ENCODE data around the gene TPM1. TPM values are rescaled to one million over a fixed set of nuclear protein-coding genes. Genes with fewer than 3 reads are reported as not detected.

Gene TPM1
- total and polyA plus RNA-seq, 10 of the 15 experiments (the other 5 are each of a cell fraction or from before 2014, with no cell fraction given), result 0.43 to 10.0 (median 2.4) TPM

DNA sequence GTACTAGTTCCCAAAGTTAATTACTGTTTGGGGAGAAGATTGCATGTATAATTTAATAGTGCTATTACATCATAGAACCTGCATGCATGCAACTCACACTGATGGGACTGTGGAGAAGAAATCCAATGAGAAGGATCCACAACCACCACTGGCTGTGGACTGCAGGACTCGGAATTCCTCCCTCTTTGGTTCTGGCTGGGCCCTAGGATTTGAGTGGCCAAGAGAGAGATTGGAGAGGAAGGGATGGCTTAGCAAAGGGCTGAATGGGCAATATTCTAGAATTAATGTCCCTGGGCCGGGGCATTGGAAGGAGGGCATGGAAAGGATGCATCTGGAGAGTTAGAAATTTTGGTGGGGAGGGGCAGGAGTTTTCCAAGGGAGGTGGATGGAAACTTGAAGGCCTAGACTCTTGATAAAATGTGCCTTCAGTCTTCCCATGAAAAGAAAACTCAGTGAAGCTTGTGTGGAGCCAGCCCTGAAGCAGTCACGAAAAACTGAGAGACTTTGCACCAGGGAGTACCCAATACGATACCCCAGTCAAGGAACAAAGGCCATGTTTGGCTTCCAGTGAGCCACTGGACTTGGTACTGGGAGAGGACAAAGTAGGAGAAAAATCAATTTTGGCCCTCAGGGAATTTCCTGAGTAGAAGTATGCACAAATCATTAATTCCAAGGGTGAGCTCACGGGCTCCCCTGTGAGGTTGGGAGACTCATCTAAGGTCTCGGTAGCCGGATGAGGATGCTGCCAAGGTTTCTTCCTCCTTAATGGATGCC is 31.4 kb upstream of the TPM1 start:
- no peak for ATAC-seq
- H3K9ac ChIP-seq (ENCODE audit: control insufficient read depth, insufficient read depth, low read length), result no peak overlapping the region
- H4K20me1 ChIP-seq (ENCODE audit: control insufficient read depth, insufficient read depth), result no peaks in the 10 kb centered on the region
- no peak overlapping the region for H3K4me2 ChIP-seq (ENCODE audit: control insufficient read depth, insufficient read depth)
- H3K27me3 ChIP-seq (replicated peaks in 1 of 2; ENCODE audit: control insufficient read depth in 2 of 2, insufficient read depth in 2 of 2, low read length in 1 of 2), result no peaks in the 10 kb centered on the region; a peak in 2 of 4 replicates
- no TSS peak for BruUV-seq (replicated peaks)
- no peaks in the 10 kb centered on the region for H3K79me2 ChIP-seq (ENCODE audit: control insufficient read depth, insufficient read depth, low read length)
- 43% methylated on average over 7 of the region's 7 CpGs for WGBS (ENCODE audit: insufficient coverage, insufficient replicate concordance, low lambda C conversion rate, missing lambda C conversion rate)
- ChIA-PET SMC1A (ENCODE audit: uncharacterized antibody, unreplicated experiment) (no interaction called here), RAD21 (ENCODE audit: unreplicated experiment) (no interaction called here), CTCF (no interaction called here), POLR2A (no interaction called here)
- no peak for TF ChIP-seq WRNIP1 (IDR thresholded peaks at IDR 0.05; ENCODE audit: borderline replicate concordance, low read depth, low read length)
- TF ChIP-seq POLR2A (IDR thresholded peaks at IDR 0.05; ENCODE audit: low read depth, low read length), result no peak
- no peak for TF ChIP-seq HDAC2 (IDR thresholded peaks at IDR 0.05)
- no peak for TF ChIP-seq IKZF1 (conservative IDR thresholded peaks at IDR 0.05)
- TF ChIP-seq LARP7 (IDR thresholded peaks at IDR 0.05), result no peak
- TF ChIP-seq FOXM1 (IDR thresholded peaks at IDR 0.05; ENCODE audit: low read depth, low read length), result no peak
- TF ChIP-seq GATAD2B (conservative IDR thresholded peaks at IDR 0.05; ENCODE audit: low read depth), result no peak
- no peak for DNase-seq (ENCODE audit: low read depth, low spot score)
- H3K4me3 ChIP-seq, result no peak overlapping the region
- intact Hi-C loops (cut with micrococcal nuclease; ENCODE audit: unreplicated experiment), result no loop called here
- in situ Hi-C loops (cut with MboI), result no loop called here
- no peak for FAIRE-seq
- no peak overlapping the region for H2AFZ ChIP-seq (ENCODE audit: control insufficient read depth, low read depth, low read length)
- H3K27ac ChIP-seq (ENCODE audit: control insufficient read depth, insufficient read depth), result no peak overlapping the region
- no peaks in the 10 kb centered on the region for H3K36me3 ChIP-seq (ENCODE audit: control insufficient read depth in 2 of 2, insufficient read depth in 2 of 2, low read length in 1 of 2)
- no peaks in the 10 kb centered on the region for H3K4me1 ChIP-seq (ENCODE audit: control insufficient read depth, insufficient read depth, low read length)
- H3K9me3 ChIP-seq (replicated peaks; ENCODE audit: control insufficient read depth, insufficient read depth, low read length), result no peaks in the 10 kb centered on the region

GRCh38 chr15:63012444-63012843 is 30.1 kb upstream of the TPM1 start:
- Histone ChIP-seq H3K9ac (ENCODE audit: control insufficient read depth, insufficient read depth, low read length) (no peak overlapping the region), H3K36me3 (ENCODE audit: control insufficient read depth in 2 of 2, insufficient read depth in 2 of 2, low read length in 1 of 2) (no peaks in the 10 kb centered on the region), H4K20me1 (ENCODE audit: control insufficient read depth, insufficient read depth) (no peaks in the 10 kb centered on the region), H3K9me3 (replicated peaks; ENCODE audit: control insufficient read depth, insufficient read depth, low read length) (no peaks in the 10 kb centered on the region), H3K4me1 (ENCODE audit: control insufficient read depth, insufficient read depth, low read length) (no peaks in the 10 kb centered on the region), H3K79me2 (ENCODE audit: control insufficient read depth, insufficient read depth, low read length) (no peaks in the 10 kb centered on the region), H3K4me2 (ENCODE audit: control insufficient read depth, insufficient read depth) (no peak overlapping the region), H3K27ac (ENCODE audit: control insufficient read depth, insufficient read depth) (no peak overlapping the region), H3K27me3 (replicated peaks in 1 of 2; ENCODE audit: control insufficient read depth in 2 of 2, insufficient read depth in 2 of 2, low read length in 1 of 2) (no peaks in the 10 kb centered on the region; a peak in 3 of 4 replicates), H2AFZ (ENCODE audit: control insufficient read depth, low read depth, low read length) (no peak overlapping the region), H3K4me3 (no peak overlapping the region)
- POLR2A ChIA-PET, result no interaction called here
- SMC1A ChIA-PET (ENCODE audit: uncharacterized antibody, unreplicated experiment), result no interaction called here
- TF ChIP-seq HDAC2 (IDR thresholded peaks at IDR 0.05) (no peak), MTA2 (IDR thresholded peaks at IDR 0.05; ENCODE audit: low read depth) (no peak)
- TF ChIP-seq, protein P1, sequence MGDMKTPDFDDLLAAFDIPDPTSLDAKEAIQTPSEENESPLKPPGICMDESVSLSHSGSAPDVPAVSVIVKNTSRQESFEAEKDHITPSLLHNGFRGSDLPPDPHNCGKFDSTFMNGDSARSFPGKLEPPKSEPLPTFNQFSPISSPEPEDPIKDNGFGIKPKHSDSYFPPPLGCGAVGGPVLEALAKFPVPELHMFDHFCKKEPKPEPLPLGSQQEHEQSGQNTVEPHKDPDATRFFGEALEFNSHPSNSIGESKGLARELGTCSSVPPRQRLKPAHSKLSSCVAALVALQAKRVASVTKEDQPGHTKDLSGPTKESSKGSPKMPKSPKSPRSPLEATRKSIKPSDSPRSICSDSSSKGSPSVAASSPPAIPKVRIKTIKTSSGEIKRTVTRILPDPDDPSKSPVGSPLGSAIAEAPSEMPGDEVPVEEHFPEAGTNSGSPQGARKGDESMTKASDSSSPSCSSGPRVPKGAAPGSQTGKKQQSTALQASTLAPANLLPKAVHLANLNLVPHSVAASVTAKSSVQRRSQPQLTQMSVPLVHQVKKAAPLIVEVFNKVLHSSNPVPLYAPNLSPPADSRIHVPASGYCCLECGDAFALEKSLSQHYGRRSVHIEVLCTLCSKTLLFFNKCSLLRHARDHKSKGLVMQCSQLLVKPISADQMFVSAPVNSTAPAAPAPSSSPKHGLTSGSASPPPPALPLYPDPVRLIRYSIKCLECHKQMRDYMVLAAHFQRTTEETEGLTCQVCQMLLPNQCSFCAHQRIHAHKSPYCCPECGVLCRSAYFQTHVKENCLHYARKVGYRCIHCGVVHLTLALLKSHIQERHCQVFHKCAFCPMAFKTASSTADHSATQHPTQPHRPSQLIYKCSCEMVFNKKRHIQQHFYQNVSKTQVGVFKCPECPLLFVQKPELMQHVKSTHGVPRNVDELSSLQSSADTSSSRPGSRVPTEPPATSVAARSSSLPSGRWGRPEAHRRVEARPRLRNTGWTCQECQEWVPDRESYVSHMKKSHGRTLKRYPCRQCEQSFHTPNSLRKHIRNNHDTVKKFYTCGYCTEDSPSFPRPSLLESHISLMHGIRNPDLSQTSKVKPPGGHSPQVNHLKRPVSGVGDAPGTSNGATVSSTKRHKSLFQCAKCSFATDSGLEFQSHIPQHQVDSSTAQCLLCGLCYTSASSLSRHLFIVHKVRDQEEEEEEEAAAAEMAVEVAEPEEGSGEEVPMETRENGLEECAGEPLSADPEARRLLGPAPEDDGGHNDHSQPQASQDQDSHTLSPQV (IDR thresholded peaks at IDR 0.05), result no peak
- TF ChIP-seq, protein P2, sequence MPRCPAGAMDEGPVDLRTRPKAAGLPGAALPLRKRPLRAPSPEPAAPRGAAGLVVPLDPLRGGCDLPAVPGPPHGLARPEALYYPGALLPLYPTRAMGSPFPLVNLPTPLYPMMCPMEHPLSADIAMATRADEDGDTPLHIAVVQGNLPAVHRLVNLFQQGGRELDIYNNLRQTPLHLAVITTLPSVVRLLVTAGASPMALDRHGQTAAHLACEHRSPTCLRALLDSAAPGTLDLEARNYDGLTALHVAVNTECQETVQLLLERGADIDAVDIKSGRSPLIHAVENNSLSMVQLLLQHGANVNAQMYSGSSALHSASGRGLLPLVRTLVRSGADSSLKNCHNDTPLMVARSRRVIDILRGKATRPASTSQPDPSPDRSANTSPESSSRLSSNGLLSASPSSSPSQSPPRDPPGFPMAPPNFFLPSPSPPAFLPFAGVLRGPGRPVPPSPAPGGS (IDR thresholded peaks at IDR 0.05; ENCODE audit: borderline replicate concordance, insufficient read depth, low read depth, low read length, poor library complexity, severe bottlenecking), result no peak
- CTCF ChIA-PET, result no interaction called here
- intact Hi-C loops (cut with micrococcal nuclease; ENCODE audit: unreplicated experiment) (no loop called here), in situ Hi-C loops (cut with MboI) (no loop called here)
- BruUV-seq (replicated peaks), result no TSS peak
- FAIRE-seq, result no peak
- no peak for DNase-seq (ENCODE audit: low read depth, low spot score)
- RAD21 ChIA-PET (ENCODE audit: unreplicated experiment), result no interaction called here
- no peak for ATAC-seq
- WGBS (ENCODE audit: insufficient coverage, insufficient replicate concordance, low lambda C conversion rate, missing lambda C conversion rate), result 74% methylated on average over 6 of the region's 6 CpGs

All from GM12878 (cell line).